GM12891 (cell line): ENCODE results near the gene OTUD5.
A peak's percentile ranks its signal among the peaks of the same experiment; 100 is the strongest.
"Not testable (repeated sequence)": the region's sequence is repeated elsewhere in the genome, so short reads cannot be mapped to it uniquely, and the experiment has no call there.

Experiments used
- DNase-seq: peaks from one replicate; pipeline ENCODE4 v3.0.0; 2011; ENCODE audit warnings: low spot score; ENCODE audit not compliant: insufficient read length
- FAIRE-seq: peaks from 2 replicates; lab custom pipeline; 2011; peaks lifted over from hg19 to GRCh38; lab: Jason Lieb, UNC
- PAX5 ChIP-seq: IDR thresholded peaks from 2 replicates; pipeline ENCODE4 v1.6.1; 2011; ENCODE audit warnings: low read length, moderate library complexity, mild to moderate bottlenecking; ENCODE audit not compliant: insufficient read depth, severe bottlenecking
- POLR2A ChIP-seq: IDR thresholded peaks from 2 replicates; pipeline ENCODE4 v1.6.1; 2011; ENCODE audit warnings: low read depth, low read length, control low read depth
- POLR2AphosphoS5 ChIP-seq: IDR thresholded peaks from 2 replicates; pipeline ENCODE4 v1.6.1; 2011; ENCODE audit warnings: low read depth, low read length, control low read depth
- POU2F2 ChIP-seq: IDR thresholded peaks from 2 replicates; pipeline ENCODE4 v1.6.1; 2011; ENCODE audit warnings: low read depth, mild to moderate bottlenecking, control low read depth, low read length, moderate library complexity
- SPI1 ChIP-seq: IDR thresholded peaks from 2 replicates; pipeline ENCODE4 v1.6.1; 2011; ENCODE audit warnings: low read depth, low read length, control low read depth
- TAF1 ChIP-seq: IDR thresholded peaks from 2 replicates; pipeline ENCODE4 v1.6.1; 2011; ENCODE audit warnings: low read depth, low read length, control low read depth

Gene OTUD5

GRCh38 chrX:48996969-48997368 is 39.6 kb upstream of the OTUD5 start:
- FAIRE-seq (no peak), DNase-seq (no peak)
- TF ChIP-seq TAF1 (no peak), POU2F2 (no peak), POLR2A (no peak), PAX5 (no peak), SPI1 (no peak), POLR2AphosphoS5 (no peak)

- no peak for FAIRE-seq
- no peak for TF ChIP-seq SPI1
- no peak for TF ChIP-seq PAX5
- TF ChIP-seq POU2F2, result no peak
- TF ChIP-seq TAF1, result no peak
- no peak for TF ChIP-seq POLR2AphosphoS5
- no peak for TF ChIP-seq POLR2A
- DNase-seq, result no peak
Measured at GRCh38 chrX:48992341-48992740, 34.9 kb upstream of the OTUD5 start.

GRCh38 chrX:48989483-48989882 is 32.1 kb upstream of the OTUD5 start:
- DNase-seq (no peak), FAIRE-seq (no peak)
- TF ChIP-seq TAF1 (no peak), POU2F2 (no peak), POLR2AphosphoS5 (no peak), PAX5 (no peak), SPI1 (no peak), POLR2A (no peak)

- TF ChIP-seq PAX5 (no peak), POLR2A (no peak), POU2F2 (no peak), TAF1 (no peak), SPI1 (no peak), POLR2AphosphoS5 (no peak)
- peak; percentile 75 for FAIRE-seq
- DNase-seq, result no peak
Measured at GRCh38 chrX:48983896-48984295, 26.5 kb upstream of the OTUD5 start.

- DNase-seq (no peak), FAIRE-seq (no peak)
- no peak for TF ChIP-seq SPI1
- no peak for TF ChIP-seq POLR2AphosphoS5
- no peak for TF ChIP-seq PAX5
Measured at GRCh38 chrX:48983081-48983480, 25.7 kb upstream of the OTUD5 start.

GRCh38 chrX:48981178-48981577 is 23.8 kb upstream of the OTUD5 start:
- DNase-seq, result no peak
- TF ChIP-seq POU2F2, result no peak
- TF ChIP-seq TAF1, result no peak
- no peak for TF ChIP-seq SPI1
- no peak for TF ChIP-seq POLR2AphosphoS5
- TF ChIP-seq POLR2A, result no peak
- TF ChIP-seq PAX5, result no peak
- FAIRE-seq, result no peak

GRCh38 chrX:48980341-48980740 is 22.9 kb upstream of the OTUD5 start:
- FAIRE-seq, DNase-seq: not testable (repeated sequence)

- no peak for DNase-seq
- no peak for TF ChIP-seq POLR2AphosphoS5
- TF ChIP-seq PAX5, result no peak
- no peak for TF ChIP-seq POU2F2
- TF ChIP-seq POLR2A, result no peak
- TF ChIP-seq SPI1, result no peak
- TF ChIP-seq TAF1, result no peak
- FAIRE-seq, result no peak
Measured at GRCh38 chrX:48978226-48978625, 20.8 kb upstream of the OTUD5 start.

GRCh38 chrX:48976086-48976485 is 18.7 kb upstream of the OTUD5 start:
- DNase-seq (no peak), FAIRE-seq (no peak)
- TF ChIP-seq SPI1 (no peak), POLR2A (no peak)

- TF ChIP-seq POLR2A (no peak), SPI1 (no peak), POU2F2 (no peak), POLR2AphosphoS5 (no peak), TAF1 (no peak), PAX5 (no peak)
- FAIRE-seq (no peak), DNase-seq (no peak)
Measured at GRCh38 chrX:48975541-48975940, 18.1 kb upstream of the OTUD5 start.
